Peyer's patch (tissue), 4 donors: ENCODE results near the gene ATP9A.

ENCODE experiments used
- CTCF ChIP-seq, 6 experiments: fragments of 450-650 bp in 4 of 6; fragments of 200-600 bp in 2 of 6; sonication (generic) in 1 of 6; IDR thresholded peaks; one replicate each; pipeline ENCODE4 v1.5.1; 2017 to 2019; ENCODE audit warnings: antibody characterized with exemption in 6 of 6, mild to moderate bottlenecking in 3 of 6, moderate library complexity in 1 of 6
- POLR2A ChIP-seq, 2 donors: fragments of 450-650 bp; IDR thresholded peaks; one replicate each; pipeline ENCODE4 v1.5.1; 2017; ENCODE audit warnings: antibody characterized with exemption in 2 of 2, mild to moderate bottlenecking in 2 of 2, moderate library complexity in 2 of 2

DNA sequence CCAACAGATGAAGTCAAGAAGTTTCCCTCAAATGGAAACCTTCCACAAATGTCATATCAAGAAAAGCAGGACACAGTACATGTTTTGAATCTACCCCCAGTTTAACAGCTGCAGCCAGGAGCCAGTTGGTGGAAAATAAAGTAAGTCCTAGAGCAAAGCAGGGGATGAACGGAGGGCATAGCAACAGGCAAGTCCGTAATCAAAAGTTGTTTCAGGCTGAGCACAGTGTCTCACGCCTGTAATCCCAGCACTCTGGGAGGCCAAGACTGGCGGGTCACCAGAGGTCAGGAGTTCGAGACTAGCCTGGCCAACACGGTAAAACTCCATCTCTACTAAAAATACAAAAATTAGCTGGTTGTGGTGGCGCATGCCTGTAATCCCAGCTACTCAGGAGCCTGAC, 36.6 kb upstream of the ATP9A start:
- TF ChIP-seq CTCF (IDR thresholded peaks at IDR 0.05) (no peak), POLR2A (IDR thresholded peaks at IDR 0.05) (no peak)
